ENCODE data around the gene TPGS1. TPM values are rescaled to one million over a fixed set of nuclear protein-coding genes. Genes with fewer than 3 reads are reported as not detected.

Gene TPGS1
- total and polyA plus RNA-seq, 2 donors (not counting 1 experiment from before 2014, with no cell fraction given), result 8.1 to 33.8 TPM

GRCh38 chr19:533364-534058 lies 26.2 kb downstream of the TPGS1 start:
- peaks cover 0 to 23% of the 10 kb centered on the region in 2 experiments for H3K36me3 ChIP-seq (replicated peaks in 1 of 2; ENCODE audit: control extremely low read depth in 1 of 2, control insufficient read depth in 1 of 2, extremely low read depth in 1 of 2, insufficient read depth in 2 of 2, low read length in 1 of 2)
- 69% methylated on average over 25 of the region's 25 CpGs for WGBS (ENCODE audit: insufficient coverage)
- H2AFZ ChIP-seq (ENCODE audit: insufficient read depth, low read depth, low read length, poor library complexity, severe bottlenecking), result peak overlapping the region; percentile 69
- peak overlapping the region in 3 of 5 experiments; percentile 68 to 79 (median 75) for H3K4me3 ChIP-seq (ENCODE audit: control extremely low read depth in 1 of 5, extremely low read depth in 1 of 5, insufficient read depth in 1 of 5, low read depth in 2 of 5, low read length in 4 of 5)
- H3K27ac ChIP-seq (ENCODE audit: low read length in 2 of 2), result no peak overlapping the region
- ChIA-PET CTCF (interaction anchor here (0.5 kb wide), 1 partner anchor 1622 kb away, joined by 3 read pairs; no protein-coding TSS in a partner anchor), POLR2A (no interaction called here)
- peak overlapping the region; percentile 79 for H3K4me3 Mint-ChIP-seq
- peaks cover 47% of the 10 kb centered on the region for H3K79me2 ChIP-seq (ENCODE audit: control insufficient read depth, insufficient read depth, low read length)
- DNase-seq (no peak), ATAC-seq (ENCODE audit: low read depth) (no peak)
- intact Hi-C loops (cut with micrococcal nuclease), result no loop called here
- TF ChIP-seq EZH2 (IDR thresholded peaks at IDR 0.05; ENCODE audit: borderline replicate concordance, insufficient read depth, low read depth, low read length, poor library complexity, severe bottlenecking) (no peak), CTCF (IDR thresholded peaks at IDR 0.05) (no peak)
- H3K27me3 ChIP-seq (replicated peaks in 1 of 4; ENCODE audit: control extremely low read depth in 1 of 4, control insufficient read depth in 3 of 4, insufficient read depth in 4 of 4, low read length in 3 of 4), result no peaks in the 10 kb centered on the region
- peaks cover 12 to 25% of the 10 kb centered on the region in 2 donors for H3K4me1 ChIP-seq (ENCODE audit: control insufficient read depth in 2 of 2, insufficient read depth in 2 of 2, low read length in 2 of 2)
- peaks cover 49% of the 10 kb centered on the region for H4K20me1 ChIP-seq (ENCODE audit: control insufficient read depth, insufficient read depth, low read length, poor library complexity, severe bottlenecking)
- H3K4me1 Mint-ChIP-seq, result peaks cover 13% of the 10 kb centered on the region
- peak overlapping the region; percentile 100 for H3K4me2 ChIP-seq (replicated peaks; ENCODE audit: low read depth, low read length, poor library complexity, severe bottlenecking)
- H3K27ac Mint-ChIP-seq, result no peak overlapping the region
- H3K9me3 Mint-ChIP-seq (ENCODE audit: insufficient read depth), result no peaks in the 10 kb centered on the region
- H3K9ac ChIP-seq (ENCODE audit: low read length), result peak overlapping the region; percentile 80
- H3K9me3 ChIP-seq (ENCODE audit: control extremely low read depth in 1 of 3, control insufficient read depth in 2 of 3, insufficient read depth in 1 of 3, low read length in 2 of 3), result peaks cover 0 to 7% (median 0%) of the 10 kb centered on the region in 3 donors
- peaks cover under 1% of the 10 kb centered on the region for H3K27me3 Mint-ChIP-seq

- POLR2A ChIA-PET, result no interaction called here
- peaks cover 12 to 25% of the 10 kb centered on the region in 2 donors for H3K4me1 ChIP-seq (ENCODE audit: control insufficient read depth in 2 of 2, insufficient read depth in 2 of 2, low read length in 2 of 2)
Observed at GRCh38 chr19:534088-534487, 26.8 kb downstream of the TPGS1 start.

More at GRCh38 chr19:534088-534487, 26.8 kb downstream of the TPGS1 start:
- Histone ChIP-seq H3K4me2 (replicated peaks; ENCODE audit: low read depth, low read length, poor library complexity, severe bottlenecking) (no peak overlapping the region), H3K9me3 (ENCODE audit: control extremely low read depth in 1 of 3, control insufficient read depth in 2 of 3, insufficient read depth in 1 of 3, low read length in 2 of 3) (peaks cover 0 to 3% (median 0%) of the 10 kb centered on the region in 3 donors), H3K27ac (ENCODE audit: low read length in 2 of 2) (no peak overlapping the region), H2AFZ (ENCODE audit: insufficient read depth, low read depth, low read length, poor library complexity, severe bottlenecking) (no peak overlapping the region), H3K27me3 (replicated peaks in 1 of 4; ENCODE audit: control extremely low read depth in 1 of 4, control insufficient read depth in 3 of 4, insufficient read depth in 4 of 4, low read length in 3 of 4) (no peaks in the 10 kb centered on the region), H3K4me3 (ENCODE audit: control extremely low read depth in 1 of 5, extremely low read depth in 1 of 5, insufficient read depth in 1 of 5, low read depth in 2 of 5, low read length in 4 of 5) (no peak overlapping the region), H3K9ac (ENCODE audit: low read length) (no peak overlapping the region), H3K79me2 (ENCODE audit: control insufficient read depth, insufficient read depth, low read length) (peaks cover 47% of the 10 kb centered on the region), H3K36me3 (replicated peaks in 1 of 2; ENCODE audit: control extremely low read depth in 1 of 2, control insufficient read depth in 1 of 2, extremely low read depth in 1 of 2, insufficient read depth in 2 of 2, low read length in 1 of 2) (peaks cover 0 to 23% of the 10 kb centered on the region in 2 experiments), H4K20me1 (ENCODE audit: control insufficient read depth, insufficient read depth, low read length, poor library complexity, severe bottlenecking) (peaks cover 54% of the 10 kb centered on the region)
- WGBS (ENCODE audit: insufficient coverage), result 88% methylated on average over 9 of the region's 14 CpGs
- ATAC-seq (ENCODE audit: low read depth) (no peak), DNase-seq (no peak)
- H3K4me3 Mint-ChIP-seq, result peak overlapping the region; percentile 79
- peaks cover 13% of the 10 kb centered on the region for H3K4me1 Mint-ChIP-seq
- H3K27me3 Mint-ChIP-seq, result no peaks in the 10 kb centered on the region
- H3K27ac Mint-ChIP-seq, result no peak overlapping the region
- CTCF ChIA-PET, result no interaction called here
- intact Hi-C loops (cut with micrococcal nuclease), result no loop called here
- TF ChIP-seq EZH2 (IDR thresholded peaks at IDR 0.05; ENCODE audit: borderline replicate concordance, insufficient read depth, low read depth, low read length, poor library complexity, severe bottlenecking), result no peak
- no peak for TF ChIP-seq CTCF (IDR thresholded peaks at IDR 0.05)
- H3K9me3 Mint-ChIP-seq (ENCODE audit: insufficient read depth), result no peaks in the 10 kb centered on the region
